Colonic mucosa (tissue), 4 donors: ENCODE results near the gene POLD2. TPM values are rescaled to one million over a fixed set of nuclear protein-coding genes. Genes with fewer than 3 reads are reported as not detected.

Experiments used
- DNase-seq: peaks from one replicate; pipeline ENCODE4 v3.0.0-alpha.2; 2020
- H3K27ac ChIP-seq: fragments of 200-600 bp; one replicate; pipeline ENCODE4 v1.8.0; 2021
- H3K27me3 ChIP-seq: fragments of 200-600 bp; one replicate; pipeline ENCODE4 v1.8.0; 2021
- H3K36me3 ChIP-seq: fragments of 200-600 bp; one replicate; pipeline ENCODE4 v1.8.0; 2021
- H3K4me1 ChIP-seq: fragments of 200-600 bp; one replicate; pipeline ENCODE4 v1.8.0; 2021; ENCODE audit warnings: mild to moderate bottlenecking
- H3K4me3 ChIP-seq: fragments of 200-600 bp; one replicate; pipeline ENCODE4 v1.8.0; 2021
- H3K9ac ChIP-seq, 2 donors: one replicate each; pipeline ENCODE4 v1.7.0; 2013; ENCODE audit warnings: control low read depth in 2 of 2, low read depth in 2 of 2, low read length in 2 of 2
- H3K9me3 ChIP-seq: fragments of 200-600 bp; one replicate; pipeline ENCODE4 v1.8.0; 2021
- intact Hi-C: fragments of 100-400 bp; cut with DNase I; formaldehyde crosslinking; loops from one replicate; pipeline ENCODE4 v1.14.1; 2022
- microRNA-seq: library from miRNA; unstranded; fragments of <30 nt; microRNA quantifications from one replicate; pipeline ENCODE4, GENCODE V29; 2019
- total RNA-seq, 2 donors: library from RNA; stranded (reverse); fragmentation: NEBNext Ultra II Directional in 1 of 2; extraction: Animal tissue kit (Norgen Biotek cat#: 25700) in 1 of 2; gene quantifications; one replicate each; pipeline ENCODE4 v1.2.1, GENCODE V29; 2021
- TF ChIP-seq, protein P1 (sequence below): fragments of 200-600 bp; IDR thresholded peaks from one replicate; pipeline ENCODE4 v1.8.0; 2022; ENCODE audit warnings: antibody characterized with exemption, mild to moderate bottlenecking
- donor health status: healthy.
- donor health status: DM: no; HTN: no; CAD: no.
- donor health status: DM: no; HTN: no; CAD: no.

The POLD2 gene
- total RNA-seq, 2 donors from 2014 or later = 54.8 to 161 TPM

DNA sequence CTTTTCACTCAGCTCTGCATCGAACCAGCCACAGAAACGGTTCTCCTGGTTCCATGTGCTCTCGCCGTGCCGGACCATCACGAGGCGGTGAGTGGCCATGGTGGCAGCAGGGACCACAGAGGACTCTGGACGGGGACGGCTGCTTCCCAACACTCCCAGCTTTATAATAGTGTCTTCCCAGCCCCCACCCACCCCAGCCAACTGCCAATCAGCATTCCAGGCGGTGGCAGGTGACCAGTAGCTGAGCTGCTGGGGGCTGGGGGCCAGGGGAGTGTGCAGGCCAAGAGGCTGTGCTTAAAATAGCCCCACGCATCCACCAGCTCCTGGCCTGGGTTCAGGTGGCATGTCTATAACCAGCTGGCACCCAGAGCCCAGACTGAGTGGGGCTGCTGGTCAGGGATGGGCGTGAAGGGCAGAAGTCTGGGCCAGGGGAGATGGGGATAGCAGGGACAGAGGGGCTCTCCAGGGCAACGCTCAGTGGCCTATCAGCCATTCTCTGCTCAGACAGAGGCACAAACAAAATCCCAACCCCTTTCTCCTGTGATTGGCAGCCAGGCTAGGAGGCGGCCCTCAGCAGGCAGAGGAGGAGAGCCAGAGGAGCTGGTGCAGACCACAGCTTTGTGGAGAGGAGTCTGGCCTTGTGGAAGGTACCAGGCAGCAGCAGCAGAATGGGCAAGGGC lies 57.8 kb downstream of the POLD2 start, which contains the start of gene PGAM2:
TSS of gene PGAM2 (minus strand) at position 137 of the 680 bp plus-strand sequence. CDS start at position 99, 38 bp downstream.
- H3K27me3 ChIP-seq = no peaks in the 10 kb centered on the region
- no peak within 1 kb of the TSS for H3K4me3 ChIP-seq
- no peaks in the 10 kb centered on the region for H3K9me3 ChIP-seq
- TF ChIP-seq, protein P1, sequence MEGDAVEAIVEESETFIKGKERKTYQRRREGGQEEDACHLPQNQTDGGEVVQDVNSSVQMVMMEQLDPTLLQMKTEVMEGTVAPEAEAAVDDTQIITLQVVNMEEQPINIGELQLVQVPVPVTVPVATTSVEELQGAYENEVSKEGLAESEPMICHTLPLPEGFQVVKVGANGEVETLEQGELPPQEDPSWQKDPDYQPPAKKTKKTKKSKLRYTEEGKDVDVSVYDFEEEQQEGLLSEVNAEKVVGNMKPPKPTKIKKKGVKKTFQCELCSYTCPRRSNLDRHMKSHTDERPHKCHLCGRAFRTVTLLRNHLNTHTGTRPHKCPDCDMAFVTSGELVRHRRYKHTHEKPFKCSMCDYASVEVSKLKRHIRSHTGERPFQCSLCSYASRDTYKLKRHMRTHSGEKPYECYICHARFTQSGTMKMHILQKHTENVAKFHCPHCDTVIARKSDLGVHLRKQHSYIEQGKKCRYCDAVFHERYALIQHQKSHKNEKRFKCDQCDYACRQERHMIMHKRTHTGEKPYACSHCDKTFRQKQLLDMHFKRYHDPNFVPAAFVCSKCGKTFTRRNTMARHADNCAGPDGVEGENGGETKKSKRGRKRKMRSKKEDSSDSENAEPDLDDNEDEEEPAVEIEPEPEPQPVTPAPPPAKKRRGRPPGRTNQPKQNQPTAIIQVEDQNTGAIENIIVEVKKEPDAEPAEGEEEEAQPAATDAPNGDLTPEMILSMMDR = no peak
- H3K9ac ChIP-seq = no peak within 1 kb of the TSS
- H3K36me3 ChIP-seq = no peaks in the 10 kb centered on the region
- H3K4me1 ChIP-seq = no peaks in the 10 kb centered on the region
- H3K27ac ChIP-seq = no peak within 1 kb of the TSS
- DNase-seq = no peak
- intact Hi-C loops = no loop called here

DNA sequence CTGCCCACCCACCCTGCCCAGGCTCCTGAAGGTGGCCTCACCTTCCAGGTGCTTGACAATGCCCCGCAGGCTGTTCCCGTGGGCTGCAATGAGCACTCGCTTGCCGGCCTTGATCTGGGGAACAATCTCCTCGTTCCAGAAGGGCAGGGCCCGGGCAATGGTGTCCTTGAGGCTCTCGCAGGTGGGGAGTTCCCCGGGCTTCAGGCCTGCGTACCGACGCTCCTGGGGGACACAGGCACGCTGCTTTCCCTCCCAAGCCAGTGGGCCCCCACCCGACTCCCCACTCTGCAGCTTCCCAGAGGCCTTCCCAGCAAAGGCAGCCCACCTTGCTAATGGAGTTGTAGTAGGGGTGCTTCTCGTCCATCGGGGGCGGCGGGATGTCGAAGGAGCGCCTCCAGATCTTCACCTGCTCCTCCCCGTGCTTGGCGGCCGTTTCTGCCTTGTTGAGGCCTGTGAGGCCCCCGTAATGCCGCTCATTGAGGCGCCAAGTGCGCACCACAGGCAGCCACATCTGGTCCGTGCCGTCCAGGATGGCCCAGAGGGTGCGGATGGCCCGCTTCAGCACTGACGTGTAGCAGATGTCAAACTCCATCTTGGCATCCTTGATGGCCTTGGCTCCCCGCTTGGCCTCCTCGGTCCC lies 58.4 kb downstream of the POLD2 start:
- no peak overlapping the region for H3K9ac ChIP-seq
- peaks cover under 1% of the 10 kb centered on the region for H3K36me3 ChIP-seq
- no peaks in the 10 kb centered on the region for H3K4me1 ChIP-seq
- H3K4me3 ChIP-seq = no peak overlapping the region
- no peak overlapping the region for H3K27ac ChIP-seq
- no peaks in the 10 kb centered on the region for H3K9me3 ChIP-seq
- DNase-seq = no peak
- TF ChIP-seq, protein P1 = no peak
- intact Hi-C loops = no loop called here
- no peaks in the 10 kb centered on the region for H3K27me3 ChIP-seq

Small RNAs within 50 kb of the gene (microRNA-seq; reads per million reads assigned to microRNA genes)
- not detected for gene MIR6838

Other genes starting within 250 kb of the POLD2 start
- 10 to 100 TPM; 45.5 to 65.7 TPM for gene URGCP, start 217.0 kb downstream of the POLD2 start, total RNA-seq
- gene UBE2D4, start 197.1 kb downstream of the POLD2 start, total RNA-seq = 10 to 100 TPM in 1 of 2 donors, 1 to 10 TPM in 1; 8.9 to 12.8 TPM
- gene SPDYE1, start 125.7 kb downstream of the POLD2 start, total RNA-seq = not detected
- gene DBNL, start 78.8 kb downstream of the POLD2 start, total RNA-seq = 100 to 1,000 TPM in 1 of 2 donors, 10 to 100 TPM in 1; 81.4 to 106 TPM
- under 1 TPM; 0.29 to 0.52 TPM for gene PGAM2, start 58.0 kb downstream of the POLD2 start, total RNA-seq
- 10 to 100 TPM; 17.2 to 25.9 TPM for gene POLM, start 41.0 kb downstream of the POLD2 start, total RNA-seq
- gene AEBP1, start 19.2 kb downstream of the POLD2 start, total RNA-seq = 10 to 100 TPM; 21.4 to 30.4 TPM
- 1 to 10 TPM in 1 of 2 donors, not detected in 1; 2.2 TPM for gene MYL7, start 17.8 kb upstream of the POLD2 start, total RNA-seq
- under 1 TPM; 0.17 to 0.19 TPM for gene GCK, start 65.9 kb upstream of the POLD2 start, total RNA-seq
- gene YKT6, start 77.4 kb upstream of the POLD2 start, total RNA-seq = 100 to 1,000 TPM in 1 of 2 donors, 10 to 100 TPM in 1; 83.0 to 103 TPM
- under 1 TPM; 0.42 to 0.80 TPM for gene CAMK2B, start 202.0 kb upstream of the POLD2 start, total RNA-seq